Effector memory CD8-positive, alpha-beta T cell (primary cell): ENCODE data around the gene GCAT.

Experiments
- ATAC-seq: fragments of 150-1000 bp; cut with Tn5 transposase; replicated peaks from 2 replicates; pipeline ENCODE4 v1.10.0; 2021; ENCODE audit warnings: mild to moderate bottlenecking, moderate library complexity
- DNase-seq, 3 experiments: peaks; one replicate each; pipeline ENCODE4 v3.0.0; 2021
- H3K27ac Mint-ChIP-seq, 2 donors: one replicate each; pipeline ENCODE4 v1.8.0; 2022; ENCODE audit warnings: mild to moderate bottlenecking in 2 of 2, mixed read lengths in 2 of 2, moderate library complexity in 2 of 2
- H3K27me3 Mint-ChIP-seq, 2 donors: one replicate each; pipeline ENCODE4 v1.8.0; 2022; ENCODE audit warnings: mixed read lengths in 2 of 2
- H3K36me3 Mint-ChIP-seq: one replicate; pipeline ENCODE4 v1.8.0; 2022; ENCODE audit warnings: mild to moderate bottlenecking, moderate library complexity, mixed read lengths; ENCODE audit not compliant: insufficient read depth
- H3K4me1 Mint-ChIP-seq, 2 donors: one replicate each; pipeline ENCODE4 v1.8.0; 2022; ENCODE audit warnings: low read depth in 2 of 2, mixed read lengths in 2 of 2
- H3K4me3 Mint-ChIP-seq, 2 donors: one replicate each; pipeline ENCODE4 v1.8.0; 2022; ENCODE audit warnings: mild to moderate bottlenecking in 2 of 2, mixed read lengths in 2 of 2, moderate library complexity in 2 of 2
- H3K9me3 Mint-ChIP-seq, 2 donors: one replicate each; pipeline ENCODE4 v1.8.0; 2022; ENCODE audit warnings: mixed read lengths in 2 of 2

Gene GCAT

DNA sequence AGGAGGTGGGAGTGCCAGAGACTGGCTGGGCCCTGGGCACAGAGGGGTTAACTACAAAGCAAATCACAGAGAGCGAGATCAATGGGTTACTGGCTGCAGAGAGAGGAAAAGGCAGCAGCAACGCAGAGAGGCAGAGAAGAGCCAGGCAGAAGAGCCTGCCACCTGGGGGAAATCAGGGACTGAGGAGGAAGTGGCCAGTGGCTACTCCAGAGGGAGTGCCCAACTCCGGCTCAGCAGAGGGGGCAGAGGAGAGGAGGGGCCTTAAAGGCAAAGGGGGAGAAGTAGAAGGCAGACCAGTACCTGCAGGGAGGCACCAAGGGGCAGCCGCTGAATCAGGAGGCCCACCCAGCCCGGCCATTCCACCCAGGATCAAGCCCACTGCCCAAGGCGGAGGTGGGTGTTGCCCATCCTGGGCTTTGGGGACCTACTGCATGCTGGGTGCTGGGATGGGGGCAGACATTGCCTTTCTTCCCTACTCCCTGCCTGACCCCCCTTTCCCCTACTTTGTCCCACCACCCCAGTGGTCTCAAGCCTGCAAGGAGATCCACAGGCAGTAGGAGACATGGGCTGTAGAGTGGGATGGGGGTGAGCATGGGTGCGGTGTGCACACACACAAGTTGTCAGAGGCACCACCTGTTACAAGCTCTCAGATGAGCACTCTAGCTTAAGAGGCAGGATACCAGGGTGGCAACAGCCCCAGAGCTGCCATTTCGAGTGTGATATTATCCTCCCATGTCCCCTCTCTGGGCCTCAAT, 14.5 kb downstream of the GCAT start:
- peaks cover 19 to 52% of the 10 kb centered on the region in 2 donors for H3K27me3 Mint-ChIP-seq

DNA sequence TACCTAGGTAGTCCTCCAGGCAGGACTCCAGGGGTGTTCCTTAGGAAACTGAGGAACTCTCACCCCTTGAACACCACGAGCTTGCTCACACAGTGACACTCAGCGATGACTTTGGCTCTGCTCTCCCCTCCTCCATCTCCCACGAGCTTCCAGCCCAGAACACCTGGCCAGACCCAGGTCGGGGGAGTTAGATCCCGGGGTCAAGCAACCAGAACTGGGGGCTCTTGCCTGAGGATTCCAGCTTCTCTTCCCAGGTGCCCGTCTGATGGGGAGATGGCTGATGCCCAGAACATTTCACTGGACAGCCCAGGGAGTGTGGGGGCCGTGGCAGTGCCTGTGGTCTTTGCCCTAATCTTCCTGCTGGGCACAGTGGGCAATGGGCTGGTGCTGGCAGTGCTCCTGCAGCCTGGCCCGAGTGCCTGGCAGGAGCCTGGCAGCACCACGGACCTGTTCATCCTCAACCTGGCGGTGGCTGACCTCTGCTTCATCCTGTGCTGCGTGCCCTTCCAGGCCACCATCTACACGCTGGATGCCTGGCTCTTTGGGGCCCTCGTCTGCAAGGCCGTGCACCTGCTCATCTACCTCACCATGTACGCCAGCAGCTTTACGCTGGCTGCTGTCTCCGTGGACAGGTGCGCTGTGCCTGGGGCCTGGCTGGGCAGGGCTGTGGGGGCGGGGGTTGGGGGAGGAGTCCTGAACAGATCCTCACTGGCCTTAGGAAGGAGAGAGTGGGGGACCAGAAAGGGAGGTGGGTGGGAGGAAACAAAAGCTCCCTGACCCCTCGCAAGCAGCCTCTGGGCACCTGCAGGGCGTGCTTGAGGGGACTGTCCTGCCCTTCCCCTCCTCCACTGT, 15.6 kb downstream of the GCAT start, which contains the start of gene GALR3:
TSS of gene GALR3 (plus strand) at position 249 of the 852 bp plus-strand sequence. CDS start at position 274, 25 bp downstream.
- Mint-ChIP-seq H3K27ac (no peak within 1 kb of the TSS), H3K27me3 (peaks cover 19 to 52% of the 10 kb centered on the region in 2 donors), H3K4me3 (peak within 1 kb of the TSS; percentile 6 to 33), H3K4me1 (peaks cover 0 to 11% of the 10 kb centered on the region in 2 donors), H3K36me3 (peaks cover 3% of the 10 kb centered on the region), H3K9me3 (no peaks in the 10 kb centered on the region)
- DNase-seq = no peak
- no peak for ATAC-seq

More for the DNA sequence above, 14.5 kb downstream of the GCAT start:
- Mint-ChIP-seq H3K4me1 (peaks cover 0 to 16% of the 10 kb centered on the region in 2 donors), H3K9me3 (no peaks in the 10 kb centered on the region), H3K27ac (no peak overlapping the region), H3K4me3 (peak overlapping the region in 1 of 2 donors; percentile 36), H3K36me3 (peaks cover 3% of the 10 kb centered on the region)
- DNase-seq (no peak), ATAC-seq (no peak)

DNA sequence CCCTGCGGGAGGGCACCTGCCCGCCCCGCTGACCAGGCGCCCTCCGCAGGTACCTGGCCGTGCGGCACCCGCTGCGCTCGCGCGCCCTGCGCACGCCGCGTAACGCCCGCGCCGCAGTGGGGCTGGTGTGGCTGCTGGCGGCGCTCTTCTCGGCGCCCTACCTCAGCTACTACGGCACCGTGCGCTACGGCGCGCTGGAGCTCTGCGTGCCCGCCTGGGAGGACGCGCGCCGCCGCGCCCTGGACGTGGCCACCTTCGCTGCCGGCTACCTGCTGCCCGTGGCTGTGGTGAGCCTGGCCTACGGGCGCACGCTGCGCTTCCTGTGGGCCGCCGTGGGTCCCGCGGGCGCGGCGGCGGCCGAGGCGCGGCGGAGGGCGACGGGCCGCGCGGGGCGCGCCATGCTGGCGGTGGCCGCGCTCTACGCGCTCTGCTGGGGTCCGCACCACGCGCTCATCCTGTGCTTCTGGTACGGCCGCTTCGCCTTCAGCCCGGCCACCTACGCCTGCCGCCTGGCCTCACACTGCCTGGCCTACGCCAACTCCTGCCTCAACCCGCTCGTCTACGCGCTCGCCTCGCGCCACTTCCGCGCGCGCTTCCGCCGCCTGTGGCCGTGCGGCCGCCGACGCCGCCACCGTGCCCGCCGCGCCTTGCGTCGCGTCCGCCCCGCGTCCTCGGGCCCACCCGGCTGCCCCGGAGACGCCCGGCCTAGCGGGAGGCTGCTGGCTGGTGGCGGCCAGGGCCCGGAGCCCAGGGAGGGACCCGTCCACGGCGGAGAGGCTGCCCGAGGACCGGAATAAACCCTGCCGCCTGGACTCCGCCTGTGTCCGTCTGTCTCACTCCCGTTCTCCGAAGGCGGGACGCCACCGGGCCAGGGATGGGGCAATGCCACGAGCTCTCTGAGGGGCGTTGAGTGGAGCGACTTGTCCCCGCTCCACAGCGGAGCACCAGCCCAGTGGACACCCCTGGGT, 17.2 kb downstream of the GCAT start:
- ATAC-seq = peak; percentile 52
- Mint-ChIP-seq H3K9me3 (no peaks in the 10 kb centered on the region), H3K4me3 (peak overlapping the region; percentile 70 to 78), H3K27ac (no peak overlapping the region), H3K4me1 (peaks cover 0 to 6% of the 10 kb centered on the region in 2 donors), H3K27me3 (peaks cover 19 to 42% of the 10 kb centered on the region in 2 donors), H3K36me3 (peaks cover 3% of the 10 kb centered on the region)
- DNase-seq = no peak

DNA sequence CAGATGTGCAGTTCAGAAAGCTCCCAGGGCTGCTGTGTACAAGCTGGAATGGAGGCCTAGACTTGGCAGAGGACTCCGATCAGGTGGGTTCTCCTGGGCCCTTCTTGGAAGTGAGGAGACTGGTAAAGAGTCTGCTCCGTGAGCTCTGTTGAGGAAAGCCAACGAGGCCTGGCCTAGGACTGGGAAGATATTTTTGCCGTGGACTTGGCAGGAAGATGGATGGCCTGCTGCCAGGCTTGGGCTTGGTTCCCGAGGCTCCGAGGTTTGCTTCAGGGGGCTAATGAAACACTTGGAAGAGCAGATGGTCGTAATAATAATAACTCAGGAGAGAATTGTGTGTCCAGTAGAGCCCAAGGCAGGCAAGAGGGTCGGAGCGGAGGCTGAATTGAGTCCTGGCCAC, 19.3 kb downstream of the GCAT start:
- no peak for ATAC-seq
- Mint-ChIP-seq H3K27ac (no peak overlapping the region), H3K4me1 (peaks cover 0 to 6% of the 10 kb centered on the region in 2 donors)

DNA sequence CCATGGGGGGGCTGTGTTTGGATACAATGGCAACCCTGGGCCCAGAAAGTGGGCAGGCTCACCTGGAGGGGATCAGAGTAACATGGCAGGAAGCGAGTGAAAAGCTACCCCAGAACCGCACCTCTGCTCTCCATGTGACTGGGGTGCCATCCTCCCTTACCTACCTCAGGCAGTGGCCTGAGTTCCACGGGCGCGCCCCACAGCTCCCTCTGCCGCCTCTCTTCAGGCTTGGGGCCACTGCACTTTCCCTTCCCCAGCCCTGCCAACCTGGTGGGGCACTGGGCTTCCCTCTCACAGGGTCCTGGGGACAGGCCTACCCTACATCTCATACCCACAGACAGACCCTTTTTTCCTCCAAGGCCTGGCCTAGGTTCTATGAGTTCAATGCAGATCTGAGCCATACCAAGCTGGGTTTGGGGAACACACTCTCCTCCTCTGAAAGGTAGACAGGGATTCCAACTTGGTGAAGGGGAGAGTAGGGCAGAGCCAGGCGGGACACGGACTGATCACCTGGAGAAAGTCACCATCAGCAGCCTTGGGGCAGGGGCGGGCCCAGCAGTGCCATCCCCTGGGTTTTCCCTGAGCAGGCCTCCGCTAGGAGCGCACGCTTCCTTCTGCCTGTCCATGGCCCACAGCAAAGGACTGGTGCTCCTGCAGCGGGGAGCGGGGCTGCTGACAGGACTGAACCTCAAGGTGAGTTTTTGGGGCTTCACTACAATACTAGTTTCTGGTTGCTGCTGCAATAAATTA, 22.5 kb downstream of the GCAT start:
- Mint-ChIP-seq H3K27me3 (no peaks in the 10 kb centered on the region), H3K4me3 (peak overlapping the region in 1 of 2 donors; percentile 26), H3K4me1 (peaks cover 0 to 3% of the 10 kb centered on the region in 2 donors), H3K27ac (no peak overlapping the region), H3K36me3 (peaks cover 21% of the 10 kb centered on the region), H3K9me3 (no peaks in the 10 kb centered on the region)
- ATAC-seq (no peak), DNase-seq (no peak)

More for the DNA sequence above, 19.3 kb downstream of the GCAT start:
- Mint-ChIP-seq H3K36me3 (peaks cover 8% of the 10 kb centered on the region), H3K27me3 (peaks cover 11 to 24% of the 10 kb centered on the region in 2 donors), H3K9me3 (no peaks in the 10 kb centered on the region), H3K4me3 (no peak overlapping the region)
- no peak for DNase-seq

DNA sequence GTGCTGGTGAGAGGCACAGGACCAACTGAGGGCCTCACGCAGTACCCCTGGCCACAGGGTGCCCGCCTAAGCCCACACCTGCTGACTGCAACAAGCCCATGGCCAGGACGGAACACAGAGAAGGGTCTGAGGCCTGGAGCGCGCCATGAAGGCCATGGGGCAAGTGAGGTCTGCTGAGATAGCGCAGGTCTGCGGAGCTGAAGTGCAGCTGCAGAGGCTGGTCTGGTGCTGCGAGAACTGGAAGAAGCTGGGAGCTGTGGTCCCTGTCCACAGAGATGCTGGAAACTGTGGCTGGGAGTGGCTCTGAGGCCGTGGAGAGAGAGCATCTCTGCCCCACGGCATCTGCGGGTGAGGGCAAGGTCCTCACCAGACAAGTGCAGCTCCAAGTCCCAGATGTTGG, 23.7 kb downstream of the GCAT start:
- Mint-ChIP-seq H3K9me3 (no peaks in the 10 kb centered on the region), H3K4me1 (no peaks in the 10 kb centered on the region), H3K4me3 (no peak overlapping the region), H3K27me3 (no peaks in the 10 kb centered on the region), H3K27ac (no peak overlapping the region), H3K36me3 (peaks cover 20% of the 10 kb centered on the region)
- ATAC-seq (no peak), DNase-seq (no peak)

DNA sequence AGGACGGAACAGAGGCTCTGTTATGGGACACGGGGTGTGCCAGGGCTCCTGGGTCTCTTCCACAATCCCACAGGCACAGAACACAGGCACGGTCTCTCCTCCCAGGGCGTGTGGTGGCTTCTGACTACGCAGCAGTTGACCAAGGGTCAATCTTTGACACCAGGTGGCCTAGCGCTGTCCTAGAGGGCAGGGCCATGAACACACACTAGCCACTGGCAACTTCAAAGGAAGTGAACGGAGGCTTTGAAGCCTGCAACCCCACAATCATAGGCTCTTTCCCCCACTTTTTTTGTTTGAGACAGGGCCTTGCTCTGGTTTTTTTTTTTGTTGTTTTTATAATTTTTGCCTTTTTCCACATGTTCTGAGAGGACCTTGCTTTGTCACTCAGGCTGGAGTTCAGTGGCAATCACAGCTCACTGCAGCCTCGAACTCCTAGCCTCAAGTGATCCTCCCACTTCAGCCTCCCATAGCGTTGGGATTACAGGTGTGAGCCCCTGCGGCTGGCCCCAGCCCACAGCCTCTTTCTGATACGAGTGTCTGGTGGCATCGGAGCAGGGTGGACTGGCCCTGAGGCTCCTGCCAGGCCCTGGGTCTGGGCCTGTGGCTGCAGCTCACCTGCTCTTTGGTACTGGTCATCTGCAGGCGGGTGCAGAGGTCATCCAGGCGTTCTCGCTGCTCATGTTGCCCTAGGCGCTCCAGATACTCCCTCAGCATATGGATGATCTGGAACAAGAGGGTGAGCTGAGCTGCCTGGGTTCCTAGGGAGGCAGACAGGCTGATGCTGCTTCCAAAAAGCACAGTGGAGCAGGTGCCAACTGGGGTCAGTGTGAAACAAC, 24.5 kb downstream of the GCAT start:
- Mint-ChIP-seq H3K36me3 (peaks cover 27% of the 10 kb centered on the region), H3K27me3 (no peaks in the 10 kb centered on the region), H3K4me3 (no peak overlapping the region), H3K9me3 (no peaks in the 10 kb centered on the region), H3K4me1 (no peaks in the 10 kb centered on the region), H3K27ac (no peak overlapping the region)
- DNase-seq (no peak), ATAC-seq (no peak)

DNA sequence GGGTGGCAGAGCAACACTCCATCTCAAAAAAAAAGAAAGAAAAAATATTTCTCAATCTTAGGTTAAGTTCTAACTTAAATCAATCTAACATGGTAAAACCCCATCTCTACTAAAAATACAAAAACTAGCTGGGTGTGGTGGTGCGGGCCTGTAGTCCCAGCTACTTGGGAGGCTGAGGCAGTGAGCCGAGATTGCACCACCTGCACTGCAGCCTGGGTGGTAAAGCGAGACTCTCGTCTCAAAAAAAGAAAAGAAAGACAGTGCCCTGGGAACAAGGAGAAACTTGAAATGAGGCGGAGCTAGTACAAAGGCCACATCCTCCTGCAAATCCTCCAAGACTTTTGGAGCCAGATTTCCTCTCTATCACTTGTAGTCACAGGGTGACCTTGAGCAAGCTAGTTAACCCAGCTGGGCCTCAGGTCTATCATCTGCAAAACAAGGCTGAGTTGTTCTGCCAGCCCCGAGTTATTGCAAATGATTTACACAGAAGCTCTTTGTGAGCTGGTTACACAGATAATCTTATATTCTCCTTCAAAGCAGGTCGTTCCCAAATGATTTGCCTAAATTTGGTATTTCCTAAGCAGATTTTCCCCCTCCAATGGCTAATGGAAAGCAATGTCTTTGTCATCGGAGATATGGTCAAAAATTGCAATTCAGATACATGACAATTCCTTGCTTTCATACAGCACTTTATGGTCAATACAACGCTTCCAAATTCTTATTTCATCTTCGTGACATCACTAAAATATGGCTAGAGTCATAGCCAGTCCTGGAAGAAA, 34.5 kb downstream of the GCAT start:
- H3K36me3 Mint-ChIP-seq = peaks cover 17% of the 10 kb centered on the region
- no peaks in the 10 kb centered on the region for H3K27me3 Mint-ChIP-seq
- DNase-seq = no peak
- peak overlapping the region; percentile 35 to 76 for H3K4me3 Mint-ChIP-seq
- peaks cover 7 to 15% of the 10 kb centered on the region in 2 donors for H3K4me1 Mint-ChIP-seq
- H3K27ac Mint-ChIP-seq = no peak overlapping the region
- H3K9me3 Mint-ChIP-seq = no peaks in the 10 kb centered on the region
- no peak for ATAC-seq

DNA sequence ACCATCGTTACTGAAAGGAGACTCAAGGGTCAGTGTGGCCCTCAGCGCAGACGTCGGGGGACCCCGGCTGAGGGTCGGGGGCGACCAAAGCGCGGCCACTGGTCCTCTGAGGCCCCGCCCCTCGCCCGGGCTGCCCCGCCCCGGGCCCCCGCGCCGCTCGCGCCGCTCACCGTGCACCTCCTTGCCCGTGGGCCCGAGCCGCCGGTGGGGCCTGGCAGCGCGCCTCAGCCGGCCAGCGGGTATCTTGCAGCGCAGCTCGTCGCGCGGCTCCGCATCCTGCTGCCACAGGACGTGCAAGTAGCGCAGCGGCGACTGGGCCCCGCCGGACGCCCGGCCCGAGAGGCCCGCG, 36.0 kb downstream of the GCAT start:
- Mint-ChIP-seq H3K36me3 (peaks cover 7% of the 10 kb centered on the region), H3K9me3 (no peaks in the 10 kb centered on the region), H3K4me3 (peak overlapping the region; percentile 76 to 82), H3K27ac (peak overlapping the region; percentile 59 to 75), H3K4me1 (peaks cover 10 to 19% of the 10 kb centered on the region in 2 donors), H3K27me3 (no peaks in the 10 kb centered on the region)
- peak; percentile 36 for ATAC-seq
- DNase-seq = no peak

DNA sequence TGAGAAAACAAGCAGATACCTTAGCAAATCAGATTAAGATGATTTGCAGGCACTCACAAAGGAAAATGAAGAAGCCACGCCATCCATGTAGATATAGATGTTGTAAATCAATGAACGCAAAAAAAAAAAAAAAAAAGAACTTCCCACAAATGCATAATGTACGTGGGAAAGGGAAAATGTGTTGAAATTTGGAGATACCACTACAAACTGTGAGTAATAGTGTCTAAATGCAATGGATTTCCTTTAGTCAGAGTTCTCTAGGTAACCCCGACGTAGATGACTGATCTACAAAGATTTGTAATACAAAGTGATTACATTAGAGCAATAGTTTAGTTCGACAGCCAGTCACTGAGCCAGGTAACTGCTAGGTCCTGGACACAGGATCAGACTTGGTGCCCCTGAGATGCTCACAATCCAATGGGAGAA, 37.2 kb downstream of the GCAT start:
- H3K27ac Mint-ChIP-seq = peak overlapping the region; percentile 60 to 85
- peaks cover 17% of the 10 kb centered on the region for H3K36me3 Mint-ChIP-seq
- ATAC-seq (no peak), DNase-seq (no peak)
- H3K9me3 Mint-ChIP-seq = no peaks in the 10 kb centered on the region
- peaks cover 17 to 29% of the 10 kb centered on the region in 2 donors for H3K4me1 Mint-ChIP-seq
- no peaks in the 10 kb centered on the region for H3K27me3 Mint-ChIP-seq
- H3K4me3 Mint-ChIP-seq = peak overlapping the region; percentile 78 to 82

DNA sequence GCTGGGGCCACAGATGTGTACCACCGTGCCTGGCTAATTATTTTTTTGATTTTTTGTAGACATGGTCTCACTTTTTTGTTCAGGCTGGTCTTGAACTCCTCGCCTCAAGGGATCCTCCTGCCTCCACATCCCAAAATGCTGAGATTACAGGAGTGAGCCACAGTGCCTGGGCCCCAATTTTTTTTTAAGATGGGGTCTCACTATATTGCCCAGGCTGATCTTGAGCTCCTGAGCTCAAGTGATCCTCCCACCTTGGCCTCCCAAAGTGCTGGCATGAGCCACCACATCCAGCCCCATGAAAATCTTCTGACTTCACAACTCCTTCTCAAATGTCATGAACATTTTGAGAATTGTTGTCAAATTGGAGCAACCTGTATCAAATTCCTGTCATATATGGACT, 38.7 kb downstream of the GCAT start:
- ATAC-seq (no peak), DNase-seq (no peak)
- no peaks in the 10 kb centered on the region for H3K27me3 Mint-ChIP-seq
- H3K36me3 Mint-ChIP-seq = peaks cover 22% of the 10 kb centered on the region
- no peak overlapping the region for H3K27ac Mint-ChIP-seq
- H3K4me3 Mint-ChIP-seq = no peak overlapping the region
- H3K9me3 Mint-ChIP-seq = no peaks in the 10 kb centered on the region
- H3K4me1 Mint-ChIP-seq = peaks cover 24 to 41% of the 10 kb centered on the region in 2 donors
